ENCODE results near the gene MS4A6E. TPM values are rescaled to one million over a fixed set of nuclear protein-coding genes. Genes with fewer than 3 reads are reported as not detected.
"Not testable (repeated sequence)": the region's sequence is repeated elsewhere in the genome, so short reads cannot be mapped to it uniquely, and the experiment has no call there.

The MS4A6E gene, protein sequence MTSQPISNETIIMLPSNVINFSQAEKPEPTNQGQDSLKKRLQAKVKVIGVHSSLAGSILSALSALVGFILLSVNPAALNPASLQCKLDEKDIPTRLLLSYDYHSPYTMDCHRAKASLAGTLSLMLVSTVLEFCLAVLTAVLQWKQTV
- not detected in 2 replicates for total RNA-seq

- no peak for TF ChIP-seq CTCF (IDR thresholded peaks at IDR 0.05; ENCODE audit: insufficient read depth, low read length, poor library complexity, severe bottlenecking)
- H3K4me3 ChIP-seq (ENCODE audit: low read depth, low read length) = no peak within 1 kb of the TSS
- no peak for DNase-seq (ENCODE audit: low read depth)
- no peaks in the 10 kb centered on the region for H3K36me3 ChIP-seq (ENCODE audit: control insufficient read depth, insufficient read depth, low read length)
- H3K27me3 ChIP-seq (ENCODE audit: control insufficient read depth, insufficient read depth, low read length) = no peaks in the 10 kb centered on the region
Observed at GRCh38 chr11:60326955-60327354, at the start of gene MS4A6E. Gene MS4A6E, plus strand, starts transcription at chr11:60327255. Its CDS starts 7,641 bp downstream, at chr11:60334896.

DNA sequence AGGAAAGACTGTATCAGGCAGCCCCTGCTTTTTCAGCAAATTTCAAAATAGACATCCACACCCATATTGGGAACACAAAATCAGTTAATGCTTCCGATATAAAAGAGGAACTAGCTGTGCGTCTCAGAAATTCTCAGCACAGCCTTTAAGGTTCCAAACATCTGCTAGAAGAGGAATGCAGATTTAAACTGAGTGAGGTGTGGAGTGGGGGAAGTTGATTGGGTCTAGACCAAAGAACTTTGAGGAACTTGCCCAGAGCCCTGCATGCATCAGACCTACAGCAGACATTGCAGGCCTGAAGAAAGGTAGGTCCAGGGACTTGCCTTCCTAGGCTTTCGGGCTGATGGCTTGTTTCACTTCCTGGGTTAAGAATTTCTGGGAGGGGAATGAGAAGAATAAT lies 46.6 kb upstream of the MS4A6E start, which contains the start of gene MS4A4A:
MS4A4A (plus strand) TSS at position 255 of the 400 bp plus-strand sequence; CDS start at position 265, 10 bp downstream.
- Histone ChIP-seq H3K27me3 (ENCODE audit: control insufficient read depth, insufficient read depth, low read length) (no peaks in the 10 kb centered on the region), H3K4me3 (ENCODE audit: low read depth, low read length) (no peak within 1 kb of the TSS), H3K36me3 (ENCODE audit: control insufficient read depth, insufficient read depth, low read length) (no peaks in the 10 kb centered on the region)
- TF ChIP-seq CTCF (IDR thresholded peaks at IDR 0.05; ENCODE audit: insufficient read depth, low read length, poor library complexity, severe bottlenecking) = no peak
- no peak for DNase-seq (ENCODE audit: low read depth)

- H3K36me3 ChIP-seq (ENCODE audit: control insufficient read depth, insufficient read depth, low read length) = no peaks in the 10 kb centered on the region
- DNase-seq (ENCODE audit: low read depth) = no peak
Observed at GRCh38 chr11:60281485-60281884, 45.6 kb upstream of the MS4A6E start.

GRCh38 chr11:60282286-60282685 lies 44.8 kb upstream of the MS4A6E start:
- DNase-seq (ENCODE audit: low read depth) = no peak
- H3K4me3 ChIP-seq (ENCODE audit: low read depth, low read length) = no peak overlapping the region
- TF ChIP-seq CTCF (IDR thresholded peaks at IDR 0.05; ENCODE audit: insufficient read depth, low read length, poor library complexity, severe bottlenecking) = no peak
- no peaks in the 10 kb centered on the region for H3K36me3 ChIP-seq (ENCODE audit: control insufficient read depth, insufficient read depth, low read length)
- no peaks in the 10 kb centered on the region for H3K27me3 ChIP-seq (ENCODE audit: control insufficient read depth, insufficient read depth, low read length)

More at GRCh38 chr11:60281485-60281884, 45.6 kb upstream of the MS4A6E start:
- TF ChIP-seq CTCF (IDR thresholded peaks at IDR 0.05; ENCODE audit: insufficient read depth, low read length, poor library complexity, severe bottlenecking) = no peak
- Histone ChIP-seq H3K4me3 (ENCODE audit: low read depth, low read length) (no peak overlapping the region), H3K27me3 (ENCODE audit: control insufficient read depth, insufficient read depth, low read length) (no peaks in the 10 kb centered on the region)

DNA sequence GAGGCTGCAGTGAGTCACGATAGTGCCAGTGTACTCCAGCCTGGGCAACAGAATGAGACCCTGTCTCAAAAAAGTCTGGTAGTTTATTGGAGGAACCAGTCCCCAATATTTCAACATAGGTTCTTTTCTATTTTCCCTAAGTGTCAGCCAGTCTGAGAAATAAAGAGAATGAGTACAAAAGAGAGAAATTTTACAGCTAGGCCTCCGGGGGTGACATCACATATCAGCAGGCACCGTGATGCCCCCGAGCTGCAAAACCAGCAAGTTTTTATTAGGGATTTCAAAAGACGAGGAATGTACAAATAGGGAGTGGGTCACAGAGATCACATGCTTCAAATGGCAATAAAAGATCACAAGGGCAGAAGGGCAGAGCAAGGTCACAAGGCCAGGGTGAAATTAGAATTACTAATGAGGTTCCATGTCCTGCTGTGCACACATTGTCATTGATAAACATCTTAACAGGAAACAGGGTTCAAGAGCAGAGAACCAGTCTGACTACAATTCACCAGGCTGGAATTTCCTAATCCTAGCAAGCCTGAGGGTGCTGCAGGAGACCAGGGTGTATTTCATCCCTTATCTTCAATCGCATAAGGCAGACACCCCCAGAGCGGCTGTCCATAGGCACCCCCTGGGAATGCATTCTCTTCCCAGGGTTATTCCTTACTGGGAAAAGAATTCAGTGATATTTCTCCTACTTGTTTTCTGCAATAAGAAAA lies 41.5 kb upstream of the MS4A6E start:
- not testable (repeated sequence) for H3K36me3 ChIP-seq (ENCODE audit: control insufficient read depth, insufficient read depth, low read length); H3K27me3 ChIP-seq (ENCODE audit: control insufficient read depth, insufficient read depth, low read length); H3K4me3 ChIP-seq (ENCODE audit: low read depth, low read length); DNase-seq (ENCODE audit: low read depth)

GRCh38 chr11:60288531-60288930 lies 38.5 kb upstream of the MS4A6E start:
- H3K4me3 ChIP-seq (ENCODE audit: low read depth, low read length) = no peak overlapping the region
- TF ChIP-seq CTCF (IDR thresholded peaks at IDR 0.05; ENCODE audit: insufficient read depth, low read length, poor library complexity, severe bottlenecking) = no peak
- DNase-seq (ENCODE audit: low read depth) = no peak
- H3K36me3 ChIP-seq (ENCODE audit: control insufficient read depth, insufficient read depth, low read length) = no peaks in the 10 kb centered on the region
- no peaks in the 10 kb centered on the region for H3K27me3 ChIP-seq (ENCODE audit: control insufficient read depth, insufficient read depth, low read length)

Data from kidney epithelial cell (primary cell).